Effector CD4-positive, alpha-beta T cell (primary cell): ENCODE data around the gene MEF2D.
A peak's percentile ranks its signal among the peaks of the same experiment; 100 is the strongest.

Experiments used
- DNase-seq: peaks from one replicate; pipeline ENCODE4 v3.0.0-alpha.2; 2020

MEF2D gene

GRCh38 chr1:156467385-156467784, 33.2 kb downstream of the MEF2D start:
- no peak for DNase-seq

DNA sequence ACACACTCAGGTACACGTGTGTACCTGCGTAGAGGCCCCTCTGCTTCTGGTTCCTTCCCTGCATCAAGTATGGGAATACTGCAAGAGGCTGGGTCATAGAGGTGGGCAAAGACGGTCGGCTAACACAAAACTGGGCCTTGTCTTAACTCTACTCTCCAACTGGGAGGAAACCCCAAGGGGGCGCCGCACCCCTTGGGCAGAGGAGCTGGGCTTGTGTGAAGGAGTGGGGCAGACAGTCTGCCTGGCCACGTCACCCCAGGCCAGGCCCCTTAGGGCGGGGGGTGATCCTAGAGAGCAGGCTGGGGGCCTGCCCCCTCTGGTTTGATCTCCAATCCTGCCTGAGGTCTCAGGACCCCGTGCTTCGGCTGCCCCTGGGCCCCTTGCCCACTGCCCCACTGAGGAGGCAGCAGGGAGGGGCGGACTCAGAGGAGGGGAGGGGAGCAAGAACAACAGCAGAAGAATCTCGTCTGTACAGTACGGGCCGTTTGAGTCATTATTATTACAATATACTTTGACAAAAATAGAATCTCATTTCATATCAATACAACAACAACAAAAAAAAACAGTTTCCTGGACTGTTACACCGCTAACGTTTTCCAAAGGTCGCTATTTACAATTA, 34.7 kb downstream of the MEF2D start:
- DNase-seq, result no peak

DNA sequence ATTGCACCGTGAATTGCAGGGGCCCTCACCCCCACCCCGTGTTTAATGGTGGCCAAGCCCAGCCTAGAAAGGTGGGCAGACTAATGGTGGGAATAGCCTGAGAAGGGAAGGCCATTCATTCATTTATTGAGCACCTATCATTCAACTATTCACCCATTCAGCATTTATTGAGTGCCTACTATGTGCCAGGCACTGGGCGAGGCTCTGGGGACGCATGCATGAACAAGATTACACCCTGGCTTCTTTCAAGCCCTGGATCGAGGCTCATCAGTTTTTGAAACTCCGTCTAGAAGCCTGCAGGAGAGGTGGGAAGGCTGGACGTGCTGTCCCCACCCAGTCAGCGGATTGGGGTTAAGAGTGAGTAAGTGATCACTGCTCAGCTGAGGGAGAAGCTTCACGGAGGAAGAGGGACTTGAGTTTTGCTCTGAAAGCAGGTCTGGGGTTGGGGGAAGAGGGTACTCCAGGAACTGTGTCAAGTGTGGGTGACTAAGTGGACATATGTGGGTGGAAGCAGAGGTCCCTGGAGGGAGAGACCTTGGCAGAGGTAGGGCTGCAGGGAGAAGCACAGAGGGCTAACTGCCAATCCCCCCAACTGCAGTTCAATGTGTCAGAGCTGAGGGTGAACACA, 35.6 kb downstream of the MEF2D start:
- DNase-seq, result no peak

DNA sequence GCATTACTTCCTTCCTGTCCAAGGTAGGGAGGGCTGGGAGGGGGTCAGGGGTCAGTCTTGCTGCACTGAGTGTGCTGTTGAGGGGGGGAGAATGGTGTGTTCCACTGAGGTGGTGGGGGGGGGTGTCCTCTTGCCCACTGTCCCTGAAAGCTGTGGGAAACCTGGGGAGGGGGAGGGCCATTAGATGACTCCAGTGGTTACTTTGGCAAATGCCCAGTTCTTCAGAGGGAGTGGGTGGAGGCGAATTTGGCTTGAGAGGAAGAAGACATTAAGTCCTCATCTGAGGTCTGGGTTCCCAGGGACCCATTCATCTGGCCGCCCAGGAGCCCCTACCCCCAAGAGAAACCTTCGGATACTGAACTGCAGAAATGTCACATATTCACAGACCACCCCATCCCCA, 36.2 kb downstream of the MEF2D start:
- no peak for DNase-seq

DNA sequence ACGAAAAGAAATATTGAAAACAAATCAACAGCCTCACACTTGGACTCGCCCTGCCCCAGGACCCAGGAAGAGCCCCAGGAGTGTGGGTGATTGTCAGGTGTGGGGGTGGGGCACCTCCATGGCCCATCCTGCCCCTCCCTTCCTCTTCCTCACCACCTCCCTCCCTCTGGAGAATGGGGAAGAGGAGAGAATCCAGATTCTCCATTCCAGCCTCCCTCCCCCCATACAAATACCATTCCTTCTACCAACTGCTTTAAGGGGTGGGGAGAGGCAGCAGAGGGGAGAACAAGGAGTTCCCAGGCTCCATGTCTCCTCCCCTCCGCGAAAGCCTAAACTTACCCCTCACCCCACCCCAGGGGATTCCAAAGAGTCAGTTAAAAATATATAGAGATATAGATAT, 36.7 kb downstream of the MEF2D start:
- no peak for DNase-seq

- DNase-seq, result no peak
These were observed 37.4 kb downstream of the MEF2D start for GRCh38 chr1:156462954-156463795.

DNA sequence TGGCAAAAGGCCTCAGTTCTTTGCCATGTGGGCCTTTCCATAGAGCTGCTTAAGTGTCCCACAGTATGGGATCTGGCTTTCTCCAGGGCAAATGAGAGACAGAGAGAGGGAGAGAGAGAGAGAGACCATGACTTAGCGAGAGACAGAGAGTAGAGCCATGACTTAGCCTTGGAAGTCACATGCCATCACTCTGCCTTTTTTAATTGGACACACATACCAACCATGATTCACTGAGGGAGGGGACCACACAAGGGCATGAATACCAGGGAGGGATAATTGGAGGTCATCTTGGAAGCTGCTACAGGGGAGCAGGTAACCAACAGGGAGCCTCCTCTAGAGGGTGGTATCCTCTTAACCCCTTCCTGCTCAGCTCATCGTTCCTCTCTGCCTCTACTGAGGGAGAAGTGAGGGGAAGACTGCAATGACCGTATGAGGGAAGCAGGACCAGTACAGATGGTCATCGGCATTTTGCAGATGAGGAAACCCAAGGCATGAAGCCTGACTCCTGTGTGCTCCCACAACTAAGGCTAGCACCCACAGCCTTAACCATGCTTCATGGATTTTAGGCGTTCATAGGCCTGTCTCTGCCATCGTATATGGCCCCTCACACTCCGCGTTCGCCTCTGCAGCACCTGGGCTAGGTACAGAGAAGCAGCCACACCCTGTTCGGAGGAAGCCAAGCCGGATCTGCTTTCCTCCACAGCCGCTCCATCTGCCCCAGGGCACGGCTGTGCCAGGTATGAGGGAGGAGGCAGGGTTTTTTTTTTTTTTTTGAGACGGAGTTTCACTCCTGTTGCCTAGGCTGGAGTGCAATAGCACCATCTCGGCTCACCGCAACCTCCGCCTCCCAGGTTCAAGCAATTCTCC, 38.6 kb downstream of the MEF2D start:
- DNase-seq, result no peak

- no peak for DNase-seq
These were observed 39.5 kb downstream of the MEF2D start for GRCh38 chr1:156461109-156461508.

- DNase-seq, result no peak
These were observed 40.0 kb downstream of the MEF2D start for GRCh38 chr1:156460525-156460924.

DNA sequence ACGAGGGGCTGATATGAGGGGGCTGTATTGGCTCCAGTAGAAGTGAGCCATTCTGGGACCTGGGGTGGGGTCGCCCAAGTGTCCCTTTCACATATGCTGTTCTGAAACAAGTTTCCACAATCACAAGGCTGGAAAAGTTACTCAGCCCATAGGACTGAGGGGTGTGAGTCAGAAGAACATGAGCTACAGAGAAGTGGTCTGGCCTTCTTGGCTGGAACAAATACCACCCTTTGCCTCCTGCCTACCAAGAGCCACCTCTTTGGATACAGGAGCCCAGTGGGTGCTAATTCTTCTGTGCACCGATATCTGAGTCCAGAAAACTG, 42.4 kb downstream of the MEF2D start:
- DNase-seq, result no peak

GRCh38 chr1:156456625-156457465, 43.7 kb downstream of the MEF2D start:
- peak; percentile 95 for DNase-seq

DNA sequence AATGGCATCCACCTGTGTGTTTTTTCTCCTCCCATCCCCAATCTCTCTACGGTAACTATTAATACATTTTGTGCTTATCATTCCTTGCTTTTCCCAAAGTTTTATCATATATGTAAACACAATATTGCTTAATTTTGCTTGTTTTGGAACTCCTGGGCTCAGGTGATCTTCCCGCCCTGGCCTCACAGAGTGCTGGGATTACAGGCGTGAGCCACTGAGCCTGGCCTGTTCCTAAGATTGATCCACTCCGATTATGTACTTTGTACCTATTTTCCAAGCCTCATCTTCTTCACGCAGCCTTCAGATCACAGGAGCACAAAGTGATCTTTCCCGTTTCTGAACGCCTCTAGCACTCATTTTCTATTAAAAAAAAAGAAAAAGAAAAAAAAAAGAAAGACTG, 45.2 kb downstream of the MEF2D start:
- DNase-seq, result no peak

GRCh38 chr1:156452907-156453306, 47.7 kb downstream of the MEF2D start:
- no peak for DNase-seq

GRCh38 chr1:156451505-156452160, 48.9 kb downstream of the MEF2D start:
- DNase-seq, result no peak

DNA sequence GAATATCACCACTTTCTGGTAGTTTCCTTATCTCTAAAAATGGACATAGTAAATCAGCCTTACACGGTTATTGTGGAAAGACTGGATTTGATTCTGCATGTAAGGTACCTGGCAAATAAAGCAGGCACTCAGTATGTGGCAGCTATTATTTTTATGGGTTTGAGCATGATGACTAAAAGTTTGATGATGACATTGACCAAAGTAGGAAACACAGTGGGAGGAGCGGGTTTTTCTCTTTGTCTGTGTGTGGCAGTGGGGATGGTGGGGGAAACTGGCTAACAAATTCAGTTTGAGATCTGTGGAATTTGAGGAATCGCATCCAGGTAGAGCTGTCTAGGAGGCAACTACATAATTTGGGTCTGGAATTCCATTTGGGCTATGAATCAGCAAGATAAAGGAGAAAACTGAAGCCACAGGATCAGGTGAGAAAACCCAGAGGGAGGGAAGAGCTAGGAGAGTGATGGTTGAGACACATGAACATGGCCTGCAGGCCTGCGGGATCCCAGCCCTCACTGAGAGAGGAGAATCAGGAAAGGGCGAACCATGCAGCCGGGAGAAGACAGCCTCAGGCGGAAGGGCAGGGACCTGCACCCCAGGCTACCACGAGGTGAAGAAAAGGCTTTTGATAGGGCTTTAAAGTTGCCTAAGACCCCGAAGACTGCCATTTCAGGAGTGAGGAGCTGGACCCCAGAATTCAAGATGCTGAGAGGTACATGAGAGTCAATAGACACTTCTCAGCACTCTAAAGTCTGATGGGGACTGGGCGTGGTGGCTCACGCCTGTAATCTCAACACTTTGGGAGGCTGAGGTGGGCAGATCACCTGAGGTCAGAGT, 52.2 kb downstream of the MEF2D start:
- DNase-seq, result no peak

DNA sequence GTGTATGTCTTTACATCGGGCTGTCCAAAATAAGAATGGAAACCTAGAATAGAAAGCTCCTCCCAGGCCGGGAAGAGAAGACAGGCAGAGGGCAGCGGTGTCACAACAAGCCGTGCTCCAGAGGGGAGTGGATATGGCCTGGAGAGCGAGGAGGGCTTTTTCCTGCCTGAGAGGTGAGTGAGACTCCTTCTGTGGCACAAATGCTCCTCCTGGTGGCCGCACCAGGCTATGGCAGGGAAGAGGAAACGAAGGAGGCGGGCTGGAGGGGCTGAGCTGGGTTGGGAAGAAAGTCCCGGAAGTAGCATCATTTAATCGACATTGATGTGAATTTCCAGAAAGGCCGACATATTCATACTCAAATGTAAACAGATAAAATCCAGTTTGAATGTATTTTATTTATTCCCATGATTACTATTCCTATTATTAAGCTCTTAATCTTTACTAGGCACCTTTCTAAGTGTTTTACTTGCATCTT, 54.7 kb downstream of the MEF2D start:
- peak; percentile 65 for DNase-seq

DNA sequence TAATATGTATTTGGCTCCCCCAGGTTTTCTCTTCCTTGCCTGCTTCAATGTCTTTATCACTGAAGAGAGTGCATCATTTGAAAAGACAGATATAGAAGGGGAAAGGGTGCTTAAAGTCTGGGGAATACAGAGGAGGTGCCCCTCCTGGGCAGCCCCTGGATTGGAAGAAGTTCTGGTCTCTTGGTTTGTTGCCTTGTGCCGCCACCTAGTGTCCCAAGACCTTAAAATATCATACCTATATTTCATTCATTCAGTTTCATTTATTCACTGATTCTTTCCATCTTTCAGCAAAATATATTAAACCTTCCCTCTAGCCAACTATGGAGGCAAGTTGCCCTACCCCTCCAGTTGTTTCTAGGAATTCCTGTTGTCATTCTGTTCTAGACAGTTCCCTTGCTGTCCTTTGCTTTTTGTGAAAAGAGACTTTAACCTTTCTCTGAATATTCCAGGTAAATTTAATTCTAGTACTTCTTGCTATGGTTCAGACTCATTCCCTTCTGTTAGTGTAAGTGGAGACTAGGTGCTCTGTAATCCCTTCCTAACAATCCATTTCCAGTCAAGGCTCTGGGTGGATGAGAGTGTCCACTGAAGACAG, 56.1 kb downstream of the MEF2D start:
- no peak for DNase-seq

DNA sequence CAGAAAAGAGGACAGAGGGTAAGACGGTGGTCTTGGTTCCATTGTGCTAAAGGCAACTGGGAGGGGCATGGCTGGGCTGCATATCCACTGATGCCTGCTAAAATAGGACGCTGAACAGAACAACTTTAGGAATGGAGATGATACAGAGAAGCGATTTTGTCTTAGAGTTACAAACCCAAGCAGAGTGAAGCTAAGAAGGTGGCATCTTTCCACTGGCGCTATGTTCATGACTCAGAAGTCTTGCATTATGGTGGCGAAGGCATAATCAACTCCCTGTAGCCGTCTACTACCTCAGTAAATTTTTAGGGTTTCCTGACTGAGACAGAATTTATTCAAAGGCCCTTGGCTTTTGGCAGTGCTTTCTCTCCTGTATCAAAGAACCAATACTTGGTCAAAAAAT, 57.3 kb downstream of the MEF2D start:
- no peak for DNase-seq

- no peak for DNase-seq
These were observed 59.7 kb downstream of the MEF2D start for GRCh38 chr1:156440654-156441437.
